GM23338 (cell line): ENCODE results near the gene TUG1.

Experiments
- EZH2 ChIP-seq: fragments of 200-600 bp; sonication (generic); IDR thresholded peaks from one replicate; pipeline ENCODE4 v1.8.0; 2017; ENCODE audit warnings: antibody characterized with exemption, mild to moderate bottlenecking, low read depth; ENCODE audit not compliant: unreplicated experiment
- EZH2phosphoT487 ChIP-seq: fragments of 200-600 bp; sonication (generic); IDR thresholded peaks from one replicate; pipeline ENCODE4 v1.8.1; 2018; ENCODE audit warnings: antibody characterized with exemption; ENCODE audit not compliant: unreplicated experiment
- POLR2AphosphoS5 ChIP-seq: IDR thresholded peaks from 2 replicates; pipeline ENCODE4 v1.6.1; 2016; ENCODE audit warnings: antibody characterized with exemption, low read depth
- TF ChIP-seq, protein P1 (sequence below), 2 experiments: fragments of 200-600 bp in 1 of 2; sonication (generic) in 1 of 2; conservative IDR thresholded peaks; 2 replicates each; pipeline versions ENCODE4 v1.5.1 to v1.6.1; 2016 to 2017; ENCODE audit warnings: antibody characterized with exemption in 2 of 2, low read depth in 2 of 2, mild to moderate bottlenecking in 2 of 2, moderate library complexity in 1 of 2
- TF ChIP-seq, protein P2 (sequence below): IDR thresholded peaks from one replicate; pipeline ENCODE4 v1.6.1; 2018; ENCODE audit warnings: antibody characterized with exemption; ENCODE audit not compliant: unreplicated experiment

DNA sequence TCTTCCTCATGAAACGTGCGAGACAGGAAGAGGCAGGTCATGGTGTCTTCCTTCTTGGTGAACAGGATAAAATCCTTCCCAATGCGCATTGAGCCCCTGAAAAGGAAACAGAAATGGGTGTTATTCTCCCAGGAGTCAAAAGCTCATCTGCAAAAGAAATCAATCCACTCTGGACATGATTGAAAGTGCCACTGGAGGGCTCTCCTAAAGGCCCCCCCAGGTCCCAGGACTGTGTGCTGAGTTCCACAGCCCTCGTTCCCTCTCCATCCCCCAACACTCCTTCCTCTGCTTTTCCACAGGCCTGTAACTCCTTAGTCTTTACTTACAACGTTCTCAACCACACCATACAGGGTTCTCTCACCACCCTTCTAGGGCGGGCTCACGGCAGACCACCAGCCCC, 22.7 kb upstream of the TUG1 start:
- TF ChIP-seq, protein P1, sequence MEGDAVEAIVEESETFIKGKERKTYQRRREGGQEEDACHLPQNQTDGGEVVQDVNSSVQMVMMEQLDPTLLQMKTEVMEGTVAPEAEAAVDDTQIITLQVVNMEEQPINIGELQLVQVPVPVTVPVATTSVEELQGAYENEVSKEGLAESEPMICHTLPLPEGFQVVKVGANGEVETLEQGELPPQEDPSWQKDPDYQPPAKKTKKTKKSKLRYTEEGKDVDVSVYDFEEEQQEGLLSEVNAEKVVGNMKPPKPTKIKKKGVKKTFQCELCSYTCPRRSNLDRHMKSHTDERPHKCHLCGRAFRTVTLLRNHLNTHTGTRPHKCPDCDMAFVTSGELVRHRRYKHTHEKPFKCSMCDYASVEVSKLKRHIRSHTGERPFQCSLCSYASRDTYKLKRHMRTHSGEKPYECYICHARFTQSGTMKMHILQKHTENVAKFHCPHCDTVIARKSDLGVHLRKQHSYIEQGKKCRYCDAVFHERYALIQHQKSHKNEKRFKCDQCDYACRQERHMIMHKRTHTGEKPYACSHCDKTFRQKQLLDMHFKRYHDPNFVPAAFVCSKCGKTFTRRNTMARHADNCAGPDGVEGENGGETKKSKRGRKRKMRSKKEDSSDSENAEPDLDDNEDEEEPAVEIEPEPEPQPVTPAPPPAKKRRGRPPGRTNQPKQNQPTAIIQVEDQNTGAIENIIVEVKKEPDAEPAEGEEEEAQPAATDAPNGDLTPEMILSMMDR (conservative IDR thresholded peaks at IDR 0.05; ENCODE audit: low read depth in 2 of 2) = no peak
- TF ChIP-seq EZH2 (no peak), POLR2AphosphoS5 (no peak), EZH2phosphoT487 (no peak)
- TF ChIP-seq, protein P2, sequence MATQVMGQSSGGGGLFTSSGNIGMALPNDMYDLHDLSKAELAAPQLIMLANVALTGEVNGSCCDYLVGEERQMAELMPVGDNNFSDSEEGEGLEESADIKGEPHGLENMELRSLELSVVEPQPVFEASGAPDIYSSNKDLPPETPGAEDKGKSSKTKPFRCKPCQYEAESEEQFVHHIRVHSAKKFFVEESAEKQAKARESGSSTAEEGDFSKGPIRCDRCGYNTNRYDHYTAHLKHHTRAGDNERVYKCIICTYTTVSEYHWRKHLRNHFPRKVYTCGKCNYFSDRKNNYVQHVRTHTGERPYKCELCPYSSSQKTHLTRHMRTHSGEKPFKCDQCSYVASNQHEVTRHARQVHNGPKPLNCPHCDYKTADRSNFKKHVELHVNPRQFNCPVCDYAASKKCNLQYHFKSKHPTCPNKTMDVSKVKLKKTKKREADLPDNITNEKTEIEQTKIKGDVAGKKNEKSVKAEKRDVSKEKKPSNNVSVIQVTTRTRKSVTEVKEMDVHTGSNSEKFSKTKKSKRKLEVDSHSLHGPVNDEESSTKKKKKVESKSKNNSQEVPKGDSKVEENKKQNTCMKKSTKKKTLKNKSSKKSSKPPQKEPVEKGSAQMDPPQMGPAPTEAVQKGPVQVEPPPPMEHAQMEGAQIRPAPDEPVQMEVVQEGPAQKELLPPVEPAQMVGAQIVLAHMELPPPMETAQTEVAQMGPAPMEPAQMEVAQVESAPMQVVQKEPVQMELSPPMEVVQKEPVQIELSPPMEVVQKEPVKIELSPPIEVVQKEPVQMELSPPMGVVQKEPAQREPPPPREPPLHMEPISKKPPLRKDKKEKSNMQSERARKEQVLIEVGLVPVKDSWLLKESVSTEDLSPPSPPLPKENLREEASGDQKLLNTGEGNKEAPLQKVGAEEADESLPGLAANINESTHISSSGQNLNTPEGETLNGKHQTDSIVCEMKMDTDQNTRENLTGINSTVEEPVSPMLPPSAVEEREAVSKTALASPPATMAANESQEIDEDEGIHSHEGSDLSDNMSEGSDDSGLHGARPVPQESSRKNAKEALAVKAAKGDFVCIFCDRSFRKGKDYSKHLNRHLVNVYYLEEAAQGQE = no peak
